Choroid plexus epithelial cell (primary cell): Measurements from ENCODE around the gene BTBD6.

ENCODE experiments used
- DNase-seq: peaks from one replicate; pipeline ENCODE4 v3.0.0-alpha.2; 2010; ENCODE audit warnings: low read depth
- H3K4me3 ChIP-seq: 2 replicates; pipeline ENCODE4 v1.5.1; 2011; ENCODE audit warnings: low read depth, mild to moderate bottlenecking, control low read depth, low read length, moderate library complexity
- CTCF ChIP-seq: conservative IDR thresholded peaks from 2 replicates; pipeline ENCODE4 v1.5.1; 2011; ENCODE audit warnings: low read depth, mild to moderate bottlenecking, control low read depth, inconsistent platforms, low read length, moderate library complexity

BTBD6 gene

GRCh38 chr14:105253329-105253682 is 5.0 kb downstream of the BTBD6 start:
- no peak for TF ChIP-seq CTCF
- no peak for DNase-seq
- H3K4me3 ChIP-seq, result no peak overlapping the region

- TF ChIP-seq CTCF, result no peak
- peak; percentile 35 for DNase-seq
- H3K4me3 ChIP-seq, result no peak overlapping the region
Observed at GRCh38 chr14:105255021-105255507, 6.7 kb downstream of the BTBD6 start.

- no peak overlapping the region for H3K4me3 ChIP-seq
- no peak for DNase-seq
- TF ChIP-seq CTCF, result no peak
Observed at GRCh38 chr14:105256292-105256960, 8.1 kb downstream of the BTBD6 start.

- no peak overlapping the region for H3K4me3 ChIP-seq
- DNase-seq, result no peak
- TF ChIP-seq CTCF, result no peak
Observed at GRCh38 chr14:105257464-105257863, 9.1 kb downstream of the BTBD6 start.

GRCh38 chr14:105258846-105259245 is 10.5 kb downstream of the BTBD6 start:
- no peak overlapping the region for H3K4me3 ChIP-seq
- TF ChIP-seq CTCF, result no peak
- DNase-seq, result no peak

- no peak overlapping the region for H3K4me3 ChIP-seq
Observed at GRCh38 chr14:105260959-105261358, 12.6 kb downstream of the BTBD6 start.

More at GRCh38 chr14:105260959-105261358, 12.6 kb downstream of the BTBD6 start:
- no peak for TF ChIP-seq CTCF
- DNase-seq, result no peak
